SW 1271 (cell line): Measurements from ENCODE around the gene MMP24OS.
"Not testable (repeated sequence)": the region's sequence is repeated elsewhere in the genome, so short reads cannot be mapped to it uniquely, and the experiment has no call there.

Source experiments
- DNase-seq, 2 experiments: peaks; one replicate each; lab custom pipeline; 2025; lab: John Stamatoyannopoulos, UW

The MMP24OS gene

DNA sequence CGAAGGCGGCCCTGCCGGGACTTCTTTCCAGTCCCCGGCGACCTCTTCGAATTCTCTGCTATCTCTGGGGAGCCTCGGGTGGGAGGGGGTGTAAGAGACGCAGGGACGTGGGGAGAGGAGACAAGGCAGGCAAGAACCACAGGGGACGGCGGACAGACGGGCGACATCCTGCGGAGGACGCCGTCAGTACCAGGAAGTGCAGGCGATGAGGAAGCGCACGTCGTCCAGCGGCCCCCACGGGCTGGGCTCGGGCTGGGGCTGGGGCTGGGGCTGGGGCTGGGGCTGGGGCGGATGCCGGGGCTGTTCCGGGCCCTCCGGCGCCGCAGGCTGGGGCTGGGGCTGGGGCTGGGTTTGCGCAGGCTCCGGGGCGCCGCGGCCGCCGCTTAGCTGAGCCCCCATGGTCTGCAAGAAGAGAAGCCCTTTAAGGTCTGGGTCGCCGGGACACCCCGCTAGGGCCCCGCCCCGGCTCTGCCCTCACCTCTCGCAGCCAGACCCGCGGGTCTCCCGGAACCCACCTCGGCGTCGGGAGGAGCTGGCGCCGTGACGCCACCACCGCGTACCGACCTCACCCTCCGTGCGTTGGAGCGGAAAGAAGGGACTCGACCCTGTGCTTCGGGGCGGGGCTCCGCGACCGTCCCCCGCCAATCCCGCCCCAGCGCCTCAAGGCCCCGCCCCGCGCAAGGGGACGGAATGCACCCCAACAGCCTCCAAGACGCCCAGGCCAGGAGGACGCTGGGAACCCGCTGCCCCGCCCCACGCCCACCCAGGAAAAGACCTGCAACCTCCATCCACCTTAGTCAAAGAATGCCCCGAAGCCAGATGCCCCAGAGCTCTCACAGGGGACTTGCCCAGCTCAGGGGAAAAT, at the start of gene MMP24OS:
MMP24OS (minus strand) TSS at position 592 of the 865 bp plus-strand sequence; CDS start at position 399, 193 bp downstream.
- DNase-seq, result peak; percentile 99

GRCh38 chr20:35327074-35327976, 49.4 kb upstream of the MMP24OS start:
- DNase-seq, result peak in 1 of 2 experiments; percentile 74

DNA sequence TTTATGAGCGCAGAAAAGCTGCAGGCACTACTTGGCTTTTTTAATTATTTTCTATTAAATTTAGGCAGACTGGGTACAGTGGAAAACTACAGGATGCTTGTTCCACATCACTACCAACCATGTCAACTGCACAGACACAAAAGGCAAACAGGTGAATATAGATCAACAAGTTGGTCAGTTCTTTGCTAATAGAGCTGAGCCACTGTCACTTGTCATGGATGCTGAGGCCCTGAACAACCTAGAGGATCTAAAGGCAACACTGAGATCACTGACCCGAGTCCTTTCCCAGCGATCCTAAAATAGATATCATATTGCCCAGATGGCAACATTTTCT, 48.8 kb upstream of the MMP24OS start:
- no peak for DNase-seq

GRCh38 chr20:35326021-35326739, 48.3 kb upstream of the MMP24OS start:
- DNase-seq, result no peak

DNA sequence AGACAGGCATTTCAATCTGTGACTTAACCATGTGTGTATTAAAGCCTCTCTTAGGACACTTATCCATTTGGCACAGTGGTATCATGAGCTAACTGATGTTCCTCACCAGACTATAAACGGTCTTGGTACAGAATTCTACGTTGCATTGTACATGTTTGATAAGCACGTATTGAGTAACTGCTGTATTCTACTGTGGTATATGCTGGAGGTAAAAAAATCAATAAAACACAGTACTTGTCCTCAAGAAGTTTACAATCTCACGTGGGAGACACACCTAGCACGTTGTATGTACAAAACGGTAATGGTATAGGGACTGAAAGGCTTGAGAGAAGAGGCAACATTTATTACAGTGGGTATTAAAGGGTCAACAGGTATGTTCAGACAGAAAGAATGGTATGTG, 47.5 kb upstream of the MMP24OS start:
- no peak for DNase-seq

DNA sequence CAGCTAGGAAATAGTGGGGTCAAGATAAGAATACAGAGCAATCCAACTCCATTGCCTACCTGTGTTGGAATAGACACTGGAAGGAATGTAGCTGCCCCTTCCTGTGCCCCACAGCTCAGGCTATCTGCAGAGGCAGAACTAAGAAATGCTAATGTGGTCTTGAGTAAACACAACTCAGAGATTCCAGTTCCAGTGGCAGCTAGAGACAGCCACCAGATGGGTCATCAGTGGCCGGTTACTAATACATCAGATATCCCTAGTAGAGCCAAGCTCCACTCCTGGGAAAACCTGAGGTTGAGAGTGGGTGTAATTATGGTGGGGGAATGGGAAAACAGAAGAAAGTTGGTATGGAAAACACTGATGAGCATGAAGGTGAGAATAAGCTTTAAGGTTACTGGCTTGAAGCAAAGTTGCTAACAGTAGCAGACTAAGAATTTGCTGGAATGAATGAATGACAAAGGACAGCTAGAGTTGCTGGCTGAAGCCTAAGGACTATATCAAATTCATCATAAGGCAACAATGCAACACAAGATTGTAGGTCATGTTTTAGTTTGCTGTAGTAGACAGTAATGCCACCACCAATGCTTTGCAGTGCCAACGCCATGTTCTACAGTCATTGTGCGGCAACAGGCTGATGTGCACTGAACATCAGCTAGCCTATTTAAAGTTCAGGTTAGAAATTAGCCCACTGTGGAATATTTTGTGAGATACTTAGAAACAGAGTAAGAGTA, 42.6 kb upstream of the MMP24OS start:
- peak; percentile 91 to 92 for DNase-seq

GRCh38 chr20:35319871-35320197, 41.9 kb upstream of the MMP24OS start:
- peak; percentile 71 to 84 for DNase-seq

DNA sequence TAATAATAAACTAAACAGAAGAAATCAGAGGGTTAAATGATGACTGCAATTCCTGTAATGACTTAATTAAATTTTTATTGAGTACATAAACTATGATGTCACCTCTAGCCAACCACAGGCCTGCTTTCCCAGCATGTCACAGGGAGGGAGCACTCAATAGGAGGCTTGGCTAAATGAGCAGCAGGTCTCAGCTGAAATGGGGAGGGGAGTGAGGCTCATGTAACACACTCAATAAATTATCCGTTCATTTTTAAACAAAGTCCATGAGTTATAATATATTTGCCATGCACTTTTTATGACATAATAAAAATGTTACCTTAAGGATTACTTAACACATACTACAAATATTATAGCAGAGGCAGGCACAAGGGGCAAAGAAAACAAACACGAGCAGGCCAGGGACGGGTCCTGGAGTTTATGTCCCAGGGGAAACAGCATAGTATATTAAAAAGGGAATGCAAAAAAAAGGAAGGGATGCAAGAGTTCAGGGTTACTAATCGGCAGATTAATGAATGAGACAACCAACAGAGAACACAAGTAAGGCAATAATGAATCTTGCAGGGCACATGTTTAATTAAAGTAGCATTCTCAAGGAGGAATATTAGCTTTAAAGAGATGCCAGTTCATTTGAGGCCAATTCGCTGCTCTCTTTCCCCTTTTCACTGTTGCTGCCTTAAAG, 41.4 kb upstream of the MMP24OS start:
- no peak for DNase-seq

GRCh38 chr20:35318502-35319157, 40.7 kb upstream of the MMP24OS start:
- DNase-seq, result peak; percentile 99

GRCh38 chr20:35317416-35318210, 39.7 kb upstream of the MMP24OS start:
- DNase-seq, result no peak

DNA sequence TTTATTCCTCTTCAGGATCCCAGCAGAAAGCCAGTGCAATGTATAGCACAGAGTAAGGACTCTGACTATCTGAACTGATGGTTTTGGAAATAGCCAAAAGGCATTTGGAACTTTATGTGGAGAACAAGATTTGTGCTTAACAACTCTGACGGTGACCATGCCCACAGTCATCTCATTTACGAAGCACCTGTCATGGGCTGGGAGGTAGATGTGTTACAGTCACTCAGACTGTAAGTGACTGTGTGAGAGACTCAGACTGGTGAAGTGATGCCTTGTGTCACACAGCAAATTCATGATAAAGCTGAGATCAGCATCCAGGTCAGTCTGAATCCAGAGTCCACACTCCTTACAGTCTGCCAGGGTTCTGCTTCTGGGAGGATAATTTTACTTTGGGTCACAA, 38.2 kb upstream of the MMP24OS start:
- DNase-seq, result no peak

GRCh38 chr20:35315632-35316020, 37.7 kb upstream of the MMP24OS start:
- not testable (repeated sequence) for DNase-seq

- no peak for DNase-seq
Observed at GRCh38 chr20:35314816-35315631, 37.1 kb upstream of the MMP24OS start.

DNA sequence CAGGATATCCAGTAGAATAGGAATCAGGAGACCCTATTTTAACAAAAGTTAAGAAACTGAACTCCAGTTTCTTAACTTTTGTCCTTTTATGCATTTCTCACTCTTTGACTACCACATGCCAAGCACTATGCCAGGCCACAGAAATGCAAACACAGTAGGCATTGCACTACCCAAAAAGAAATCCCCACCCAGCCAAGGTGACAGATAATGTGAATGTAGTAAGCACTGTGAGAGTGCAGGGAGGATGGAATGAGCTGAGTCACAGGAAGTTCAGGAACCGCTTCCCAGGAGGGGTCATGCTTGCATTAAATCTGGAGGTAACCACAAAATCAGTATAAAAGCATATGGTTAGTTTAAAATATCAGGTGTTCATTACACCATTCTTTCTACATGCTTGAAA, 34.4 kb upstream of the MMP24OS start:
- peak; percentile 100 for DNase-seq

DNA sequence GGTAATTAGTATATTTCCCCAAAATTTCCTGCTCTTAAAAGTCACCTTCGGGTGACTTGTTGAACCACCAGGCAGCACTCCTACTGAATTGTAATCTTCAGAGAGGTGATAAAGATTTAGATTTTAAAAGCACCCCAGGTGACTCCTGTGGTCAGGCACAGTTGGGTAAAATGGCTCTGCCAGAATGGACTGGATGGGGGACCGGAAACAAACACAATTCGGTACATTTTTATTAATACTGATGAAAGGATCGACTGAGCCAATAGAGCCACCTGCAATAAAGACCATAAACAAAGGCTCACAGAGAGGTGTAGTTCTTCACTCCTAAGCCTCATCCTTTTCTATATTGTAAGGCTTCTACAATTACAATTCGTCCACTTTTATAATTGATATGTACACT, 33.9 kb upstream of the MMP24OS start:
- DNase-seq, result no peak

- peak; percentile 91 to 93 for DNase-seq
Observed at GRCh38 chr20:35311409-35311808, 33.5 kb upstream of the MMP24OS start.

GRCh38 chr20:35307666-35308653, 30.0 kb upstream of the MMP24OS start:
- DNase-seq, result peak in 1 of 2 experiments; percentile 84
